HG03439 (cell line): ENCODE results near the gene SEMA5A.
"Not testable (repeated sequence)": the region's sequence is repeated elsewhere in the genome, so short reads cannot be mapped to it uniquely, and the experiment has no call there.

ENCODE experiments used
- ATAC-seq: cut with Tn5 transposase; IDR thresholded peaks from one replicate; pipeline ENCODE4 v1.9.1; 2021; ENCODE audit warnings: mild to moderate bottlenecking, moderate library complexity; ENCODE audit not compliant: unreplicated experiment

The SEMA5A gene

DNA sequence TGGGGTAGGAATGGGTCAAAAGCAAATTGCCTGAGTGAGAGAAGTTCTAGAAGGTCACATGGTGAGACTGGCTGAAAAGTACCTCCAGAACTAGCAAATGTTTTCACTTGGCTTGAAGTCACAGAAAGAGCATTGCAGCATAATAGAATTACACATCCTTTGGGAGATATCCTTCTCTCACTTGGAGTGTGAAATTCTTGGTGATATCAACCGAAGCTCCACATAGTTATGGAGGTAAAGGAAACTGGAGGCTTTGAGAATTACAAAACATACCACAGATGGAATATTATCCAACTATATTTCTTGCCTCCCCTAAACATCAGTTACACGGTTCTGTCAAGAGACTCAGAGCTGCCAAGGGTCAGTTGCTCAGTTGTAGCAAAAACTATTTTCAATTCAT is 182.4 kb downstream of the SEMA5A start:
- peak; percentile 11 for ATAC-seq

DNA sequence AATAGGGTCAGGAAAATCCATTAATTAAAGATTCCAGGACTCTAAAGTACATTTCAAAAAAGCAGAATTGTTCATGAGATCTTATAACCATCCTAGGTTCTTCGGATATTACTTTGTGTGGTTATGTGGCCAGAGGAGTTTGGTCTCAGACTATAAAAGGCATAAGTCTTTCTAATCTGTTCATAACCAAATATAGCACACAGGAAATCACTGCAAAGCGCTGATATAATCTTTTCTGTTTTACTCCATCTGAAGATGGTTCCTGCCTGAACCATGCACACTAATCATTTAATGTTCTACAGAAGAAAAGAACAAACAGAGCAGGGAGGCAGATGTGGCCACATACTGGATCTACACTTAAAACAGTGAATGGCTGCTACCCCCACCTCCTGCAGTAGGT is 182.8 kb downstream of the SEMA5A start:
- peak; percentile 44 for ATAC-seq

DNA sequence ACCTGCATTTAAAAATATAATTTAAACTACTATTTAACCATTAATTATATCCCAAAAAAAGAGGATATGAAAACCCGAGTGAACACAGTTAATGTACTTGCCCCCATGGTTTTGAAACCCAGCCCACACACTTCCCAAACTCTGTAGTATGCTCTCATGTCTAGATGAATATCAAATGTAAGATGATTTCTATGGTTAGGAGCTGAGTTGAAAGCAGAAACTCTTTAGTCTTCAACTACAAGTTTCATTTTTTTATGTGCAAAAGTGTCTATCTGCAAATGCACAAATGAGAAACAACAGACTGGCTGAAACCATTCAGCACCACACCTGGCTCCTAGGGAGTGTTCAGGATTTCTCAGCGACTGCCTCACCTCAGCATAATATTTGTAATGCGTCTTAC is 183.3 kb downstream of the SEMA5A start:
- peak; percentile 50 for ATAC-seq

DNA sequence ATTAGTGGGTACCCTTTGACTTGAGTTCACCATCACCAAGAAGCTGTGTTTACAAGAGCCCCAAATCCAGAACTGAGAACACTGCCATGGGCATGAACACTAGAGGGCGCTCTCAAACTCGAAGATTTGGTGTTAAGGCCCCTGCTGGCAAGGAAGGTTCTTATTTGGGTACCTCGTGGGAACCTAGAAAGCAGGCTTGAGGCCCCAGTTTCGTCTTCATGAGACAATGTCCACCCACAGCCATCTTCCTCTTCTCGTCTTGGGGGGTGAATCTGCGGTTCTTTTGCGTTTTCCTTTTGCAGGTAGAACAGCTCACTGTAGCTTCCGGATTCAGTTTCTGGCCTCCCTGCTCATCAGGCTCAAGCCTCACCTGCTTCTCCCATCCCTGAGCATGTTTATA is 184.0 kb downstream of the SEMA5A start:
- ATAC-seq: peak; percentile 79

DNA sequence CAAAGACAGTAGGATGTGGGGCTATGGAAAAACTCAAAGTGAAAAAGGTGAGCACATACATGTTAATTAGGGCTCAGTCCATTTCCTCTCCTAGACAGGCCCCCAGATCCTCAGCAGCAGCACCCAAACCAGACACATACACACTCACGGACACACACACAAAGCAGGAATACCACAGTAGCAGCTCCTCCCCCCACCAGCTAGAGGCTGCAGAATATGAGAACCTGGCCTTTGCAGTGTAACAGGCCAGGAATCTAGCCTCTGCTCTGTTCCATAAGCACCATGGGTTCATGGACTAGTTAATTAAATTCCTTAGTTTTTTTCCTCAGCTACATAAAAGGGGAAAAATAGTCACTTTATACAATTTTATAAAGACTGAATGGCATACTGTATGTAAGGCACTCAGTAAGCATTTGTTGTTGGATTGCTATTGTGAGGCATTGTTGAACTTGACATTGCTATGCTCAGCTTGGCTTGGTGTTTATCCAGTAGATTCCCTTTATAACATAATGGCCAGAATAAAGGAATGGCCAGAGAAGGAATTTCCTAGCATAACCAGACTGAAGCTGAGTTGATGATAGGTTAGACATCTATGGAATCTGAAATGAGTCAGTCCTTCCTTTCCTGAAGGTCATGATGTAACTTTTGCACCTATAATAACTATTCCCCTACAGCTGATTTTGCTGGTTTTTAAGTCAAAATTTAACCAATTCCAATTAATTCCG is 186.8 kb downstream of the SEMA5A start:
- ATAC-seq: no peak

DNA sequence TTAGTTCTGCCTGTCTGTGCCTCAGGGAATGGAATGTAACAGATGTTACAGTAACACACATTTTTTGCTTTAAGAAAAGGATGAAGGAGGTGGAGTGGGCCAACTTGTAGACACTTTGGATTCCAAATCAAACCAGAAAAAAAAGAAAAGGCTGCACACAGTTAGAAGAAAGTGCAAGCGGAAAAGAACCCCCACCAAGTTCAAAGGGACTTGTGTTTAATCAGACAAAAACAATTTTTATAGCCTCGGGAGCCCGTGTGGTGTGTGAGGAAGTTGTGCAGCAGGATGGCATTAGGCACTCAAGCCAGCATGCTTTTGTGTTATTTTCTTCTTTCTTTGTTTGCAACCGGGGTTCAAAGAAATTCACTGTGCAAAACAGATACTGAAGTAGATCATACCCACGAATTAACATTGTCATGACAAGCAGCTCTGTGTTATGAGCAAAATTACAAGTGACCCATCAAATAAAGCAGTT is 189.5 kb downstream of the SEMA5A start:
- ATAC-seq: no peak

DNA sequence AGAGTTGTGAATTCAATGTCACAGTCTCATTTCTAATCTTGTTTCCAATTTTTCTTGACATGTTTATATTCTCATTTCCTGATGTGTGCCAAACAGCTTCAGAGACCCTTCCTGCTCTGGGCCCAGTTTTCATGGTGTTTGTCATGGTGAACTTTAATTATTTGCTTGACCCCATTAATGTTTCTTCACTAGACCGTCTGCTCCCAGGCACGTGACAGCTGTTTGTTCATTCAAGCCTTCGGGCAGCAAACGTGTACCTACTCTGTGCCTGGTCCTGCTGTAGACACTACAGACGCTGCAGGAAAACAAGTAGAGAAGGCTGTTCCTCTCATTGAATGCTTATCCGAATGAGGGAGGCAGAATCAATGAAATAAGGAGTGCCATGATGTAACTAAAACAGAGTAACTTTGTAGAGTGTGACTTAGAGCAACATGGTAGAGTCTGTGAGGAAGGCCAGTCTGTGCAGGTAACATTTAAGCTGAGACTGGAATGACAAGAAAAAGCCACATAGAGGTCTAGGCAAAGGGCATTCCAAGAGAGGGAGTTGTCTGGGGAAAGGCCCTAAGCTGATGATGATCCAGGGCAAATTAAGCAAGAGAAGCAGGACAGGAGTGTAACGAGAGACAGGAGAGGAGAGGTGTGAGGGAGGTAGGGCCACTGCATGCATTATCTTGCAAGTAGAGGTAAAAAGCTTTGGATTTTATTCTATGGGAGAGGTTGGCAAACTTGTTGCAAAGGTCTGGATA is 191.4 kb downstream of the SEMA5A start:
- no peak for ATAC-seq

DNA sequence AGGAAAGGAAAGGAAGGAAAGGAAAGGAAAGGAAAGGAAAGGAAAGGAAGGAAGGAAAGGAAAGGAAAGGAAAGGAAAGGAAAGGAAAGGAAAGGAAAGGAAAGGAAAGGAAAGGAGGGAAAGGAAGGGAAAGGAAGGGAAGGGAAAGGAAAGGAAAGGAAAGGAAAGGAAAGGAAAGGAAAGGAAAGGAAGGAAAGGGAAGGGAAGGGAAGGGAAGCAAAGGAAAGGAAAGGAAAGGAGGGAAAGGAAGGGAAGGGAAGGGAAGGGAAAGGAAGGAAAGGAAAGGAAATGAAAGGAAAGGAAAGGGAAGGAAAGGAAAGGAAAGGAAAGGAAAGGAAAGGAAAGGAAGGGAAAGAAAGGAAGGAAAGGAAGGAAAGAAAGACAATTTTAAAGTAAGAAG is 192.8 kb downstream of the SEMA5A start:
- not testable (repeated sequence) for ATAC-seq

DNA sequence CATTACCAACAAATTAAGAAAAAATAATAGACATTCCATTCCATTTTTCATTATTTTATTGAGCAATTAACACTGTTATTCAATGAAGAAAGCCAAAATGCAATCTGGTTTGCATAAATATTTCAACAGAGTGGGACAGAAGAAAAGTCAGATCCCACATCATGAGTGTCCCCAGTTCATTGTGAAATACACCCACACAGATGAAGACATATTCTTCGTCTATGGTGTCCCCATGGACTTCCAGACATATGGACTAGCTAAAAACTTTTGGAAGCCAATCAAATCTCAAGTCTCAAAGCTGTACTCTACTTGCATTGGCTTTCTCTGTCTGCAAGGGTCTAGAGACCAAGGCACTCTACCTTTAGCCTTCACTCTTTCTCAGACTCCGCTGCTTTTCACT is 194.3 kb downstream of the SEMA5A start:
- ATAC-seq: no peak

DNA sequence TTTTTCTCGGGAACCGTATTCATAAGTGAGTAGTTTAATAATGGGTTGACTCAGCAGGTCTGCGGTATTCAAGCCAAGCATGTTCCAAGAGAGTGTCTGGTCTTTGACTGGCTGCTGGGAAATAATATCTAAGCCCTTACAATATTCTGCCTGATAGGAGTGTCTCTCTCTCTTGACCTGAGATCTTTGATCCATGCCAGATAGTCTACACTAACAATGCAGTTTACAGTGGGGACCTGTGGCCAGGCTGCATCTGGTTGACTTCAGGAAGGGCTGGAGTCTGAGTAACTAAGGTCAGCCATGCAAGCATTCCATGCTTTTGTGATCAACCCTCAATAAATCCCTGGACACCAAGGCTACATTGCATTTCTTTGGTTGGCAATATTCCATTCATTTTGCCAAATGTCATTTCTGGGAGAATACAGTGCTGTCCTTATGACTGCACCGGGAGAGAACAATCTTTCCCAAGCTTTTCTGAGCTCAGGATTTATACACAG is 195.5 kb downstream of the SEMA5A start:
- ATAC-seq: no peak

DNA sequence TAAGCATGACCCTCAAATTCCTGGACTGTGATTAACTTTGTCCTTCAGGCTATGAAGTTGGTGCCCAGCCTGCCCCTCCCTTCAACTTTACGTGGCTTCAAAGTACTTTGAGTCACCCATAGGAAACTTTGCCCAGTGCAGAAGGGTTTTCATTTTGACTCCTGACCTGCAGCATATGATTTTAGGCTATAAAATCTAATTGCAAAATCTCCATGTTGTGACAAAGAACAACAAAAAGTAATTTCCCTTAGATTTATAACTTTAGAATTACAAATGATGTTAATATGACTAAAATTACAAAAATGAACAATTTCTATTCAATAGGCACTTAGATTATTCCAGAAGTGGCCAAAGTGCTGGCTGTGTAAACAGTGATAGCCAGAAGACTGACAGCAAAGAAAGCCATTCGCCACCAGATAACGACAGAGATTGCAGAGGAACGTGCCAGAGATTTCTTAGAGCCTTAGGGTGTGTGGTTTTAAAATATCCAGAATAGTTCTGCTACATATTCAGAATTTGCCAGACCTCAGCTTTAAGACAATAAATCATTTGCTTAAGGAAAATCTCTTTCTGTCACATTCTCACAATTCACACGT is 197.4 kb downstream of the SEMA5A start:
- ATAC-seq: no peak

DNA sequence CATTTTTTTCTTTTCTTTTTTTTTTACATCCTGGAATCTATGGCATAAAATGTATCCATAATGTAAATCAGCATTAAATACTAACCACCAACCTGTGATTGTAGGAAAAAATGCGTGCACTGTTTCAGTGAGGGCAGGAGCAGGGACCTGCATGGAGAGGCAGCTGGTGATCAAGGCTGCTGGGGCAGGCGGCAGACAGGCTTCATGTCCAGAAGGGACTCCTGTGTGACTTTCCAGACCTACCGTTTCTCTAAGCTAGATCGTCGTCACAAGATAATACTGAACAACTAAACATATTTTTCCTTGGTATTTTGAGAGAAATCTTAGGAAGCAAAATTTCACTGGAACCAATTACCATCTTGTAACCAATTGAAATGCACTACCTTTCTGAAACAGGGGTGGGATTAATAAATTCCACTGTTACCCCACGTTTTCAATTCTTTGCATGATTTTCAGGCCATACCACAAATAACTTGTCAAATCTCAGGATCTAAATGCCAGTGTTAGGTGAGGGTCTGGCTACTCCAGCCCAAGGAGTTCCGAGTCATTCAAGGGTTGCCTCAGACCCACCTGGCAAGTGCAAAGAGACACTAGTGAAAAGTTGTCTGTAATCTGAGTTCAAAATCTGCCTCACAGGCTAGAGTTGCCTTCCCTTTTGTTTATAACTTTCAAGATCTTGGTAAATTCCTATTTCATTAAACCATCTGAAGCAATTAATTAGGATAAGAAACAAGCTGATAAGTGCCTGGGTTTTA is 198.2 kb downstream of the SEMA5A start:
- no peak for ATAC-seq

DNA sequence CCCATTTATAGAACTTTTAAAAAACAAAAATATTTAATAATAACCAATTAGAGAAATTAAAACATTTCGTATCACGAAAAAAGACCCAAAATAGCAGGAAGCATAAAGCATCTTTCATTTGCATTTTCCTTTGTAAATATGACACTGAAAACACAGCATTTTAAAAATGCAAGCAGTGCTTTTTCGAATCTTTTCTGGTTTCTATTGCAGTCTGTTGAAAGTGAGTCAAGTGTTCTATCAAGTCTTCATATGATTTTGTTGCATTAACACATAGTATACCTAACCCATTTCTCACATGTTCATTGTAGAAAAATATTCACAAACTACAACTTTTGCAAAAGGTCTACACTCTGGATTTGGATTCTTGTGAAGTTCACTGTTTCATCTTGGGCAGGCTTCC is 198.8 kb downstream of the SEMA5A start:
- no peak for ATAC-seq

DNA sequence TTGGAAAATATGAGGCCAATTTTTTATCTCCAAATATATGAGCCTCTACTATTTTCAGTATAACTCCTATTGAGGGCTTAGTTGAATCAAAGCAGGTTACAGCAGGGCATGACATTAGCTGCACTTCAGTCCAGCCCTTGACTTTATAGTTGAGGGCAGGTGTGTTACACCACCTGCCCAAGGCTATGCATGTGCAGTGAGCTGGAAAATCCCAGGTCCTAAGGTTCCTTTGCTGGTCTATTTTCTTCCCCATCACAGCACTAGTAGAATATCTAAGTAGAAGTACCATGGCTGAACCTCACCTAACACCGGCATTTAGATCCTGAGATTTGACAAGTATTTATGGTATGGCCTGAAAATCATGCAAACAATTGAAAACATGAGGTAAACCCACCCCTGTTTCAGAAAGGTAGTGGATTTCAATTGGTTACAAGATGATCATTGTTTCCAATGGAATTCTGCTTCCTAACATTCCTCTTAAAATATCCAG is 201.1 kb downstream of the SEMA5A start:
- ATAC-seq: no peak

DNA sequence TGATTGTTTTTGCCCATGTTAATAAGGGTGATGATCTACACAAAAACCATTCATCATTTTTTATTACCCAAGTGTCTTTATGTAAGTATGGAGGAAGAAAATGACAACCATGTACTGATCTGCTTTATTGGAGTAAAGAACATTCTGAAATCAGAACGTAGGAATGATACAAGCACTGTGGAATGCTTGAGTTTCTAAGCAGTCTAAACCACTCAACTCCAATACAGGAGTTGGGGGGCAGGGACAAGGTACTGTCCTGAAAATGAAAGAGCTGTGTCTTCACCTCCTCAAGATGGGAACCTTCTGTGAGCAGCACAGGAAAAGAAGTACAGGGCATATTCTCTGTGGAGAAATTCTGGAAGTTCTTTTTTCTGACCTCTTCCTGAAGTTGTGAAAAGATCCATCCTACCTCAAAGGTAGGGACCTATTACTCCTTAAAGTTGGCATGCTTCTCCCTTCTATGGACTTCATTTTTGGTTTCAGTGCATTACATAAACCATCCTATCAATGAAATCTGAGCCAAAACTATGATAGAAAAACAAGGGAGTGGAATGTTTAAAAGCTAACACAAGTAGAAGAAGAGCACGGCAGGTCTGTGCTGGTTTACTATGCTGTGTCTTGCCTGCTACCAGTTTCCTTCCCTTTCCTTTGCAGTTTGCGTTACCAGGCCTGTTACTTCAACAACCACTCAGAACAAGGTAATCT is 202.6 kb downstream of the SEMA5A start:
- ATAC-seq: no peak

DNA sequence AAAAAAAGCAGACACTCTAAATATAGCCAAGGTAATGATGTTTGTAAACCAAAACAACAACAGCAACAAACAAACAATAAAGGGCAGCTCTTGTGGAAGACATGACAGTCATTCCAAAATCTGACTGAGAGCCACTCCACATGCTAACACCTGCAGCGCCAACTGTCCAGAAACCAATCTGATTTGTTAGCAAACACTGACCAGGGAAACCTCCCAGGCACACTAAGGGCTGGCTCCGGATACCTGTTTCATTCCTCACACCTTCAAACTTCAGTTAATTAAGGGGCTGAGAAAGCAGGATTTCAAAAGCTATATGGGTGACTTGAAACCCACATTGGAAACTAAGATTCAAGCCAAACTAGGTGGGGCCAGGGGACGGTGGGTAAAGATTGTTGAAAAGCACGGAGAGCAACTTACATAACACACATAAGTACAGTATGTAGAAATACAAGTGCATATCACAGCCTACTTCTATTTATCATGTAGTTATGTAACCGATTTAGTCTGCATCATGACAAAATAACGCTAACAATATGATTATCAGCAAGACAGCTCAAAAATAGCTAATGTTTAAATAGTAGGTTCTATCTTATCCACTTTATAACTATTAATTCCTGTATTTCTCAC is 203.6 kb downstream of the SEMA5A start:
- ATAC-seq: no peak

DNA sequence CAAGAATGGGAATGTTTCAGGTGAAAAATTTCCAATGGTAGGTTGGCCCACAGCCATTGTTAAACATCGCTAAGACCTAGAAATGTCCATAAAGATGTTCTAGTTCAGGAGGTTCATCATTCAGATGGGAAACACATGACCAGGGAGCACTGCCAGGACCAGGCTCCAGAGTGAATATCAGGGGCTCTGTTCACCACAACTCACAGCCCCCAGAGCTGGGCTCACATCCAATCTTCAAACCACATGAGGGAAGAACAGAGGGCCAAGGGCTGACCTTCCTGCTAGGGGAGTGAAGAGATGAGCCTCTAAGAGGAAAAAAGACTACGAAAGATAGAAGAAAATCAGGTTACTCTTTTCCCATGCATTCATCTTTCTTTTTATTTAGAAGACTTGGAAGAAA is 205.8 kb downstream of the SEMA5A start:
- no peak for ATAC-seq

DNA sequence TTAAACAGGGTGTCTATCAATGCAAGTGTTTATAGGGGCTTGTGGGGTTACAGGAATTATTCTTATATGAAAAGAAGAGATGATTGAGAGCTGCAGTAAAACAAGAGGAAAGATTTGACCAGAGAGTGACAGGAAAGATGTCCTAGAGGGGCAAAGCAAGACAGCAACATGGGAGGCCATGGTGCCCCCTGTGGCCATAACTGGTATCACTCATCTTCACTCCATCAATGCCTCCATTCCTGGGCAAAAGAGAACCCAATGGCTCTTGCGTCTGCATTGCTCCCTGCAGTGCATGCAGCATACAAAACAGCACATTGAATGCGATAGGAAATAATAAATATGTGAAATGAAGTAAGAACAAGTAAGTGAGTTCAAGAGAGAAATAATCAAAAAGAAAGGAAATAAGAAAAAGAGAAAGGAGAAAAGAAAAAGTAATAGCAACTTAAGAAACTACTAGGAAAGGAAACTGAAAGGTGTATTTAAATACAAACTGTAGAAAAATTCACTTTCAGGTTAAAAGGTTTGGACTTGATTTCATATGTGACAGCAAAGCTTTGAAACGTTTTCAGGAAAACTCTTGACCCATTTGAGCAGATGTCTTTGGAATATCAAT is 206.6 kb downstream of the SEMA5A start:
- no peak for ATAC-seq

DNA sequence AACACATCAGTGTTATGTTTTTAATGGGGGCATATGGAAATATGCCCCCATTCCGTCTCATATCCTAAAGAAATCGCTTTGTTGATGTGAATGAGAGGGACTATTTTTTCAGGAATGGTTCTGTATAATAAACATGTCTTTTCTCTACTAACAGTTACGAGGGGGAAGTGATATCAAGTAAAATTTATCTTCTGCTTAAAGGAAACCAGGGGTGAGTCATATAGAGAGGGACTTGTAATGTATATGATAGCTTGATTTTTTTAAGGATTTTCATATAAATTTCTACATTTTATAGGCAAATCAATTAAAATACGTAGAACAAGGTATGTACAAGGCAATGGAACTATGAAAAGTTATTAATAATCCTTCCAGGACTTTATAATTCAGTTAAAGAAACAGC is 207.1 kb downstream of the SEMA5A start:
- ATAC-seq: no peak
